Spleen (tissue), 11 donors: Measurements from ENCODE around the gene FDX1. TPM values are rescaled to one million over a fixed set of nuclear protein-coding genes. Genes with fewer than 3 reads are reported as not detected.

Experiments used
- DNase-seq: peaks from one replicate; pipeline ENCODE4 v3.0.0-alpha.2; 2020
- H3K27ac ChIP-seq, 8 donors: fragments of 200-600 bp; sonication (generic) in 7 of 8; 1 replicate in 4 of 8; 2 replicates in 4 of 8; pipeline versions ENCODE4 v1.5.0 to v1.8.0; 2016 to 2021; ENCODE audit warnings: inconsistent platforms in 4 of 8, mild to moderate bottlenecking in 4 of 8, moderate library complexity in 1 of 8
- H3K27me3 ChIP-seq, 7 donors: fragments of 200-600 bp; sonication (generic) in 6 of 7; replicated peaks in 1 of 7; 1 replicate in 4 of 7; 2 replicates in 3 of 7; pipeline versions ENCODE4 v1.5.0 to v1.8.0; 2016 to 2021; ENCODE audit warnings: inconsistent platforms in 3 of 7, mild to moderate bottlenecking in 1 of 7
- H3K36me3 ChIP-seq, 6 donors: fragments of 200-600 bp; sonication (generic) in 5 of 6; 1 replicate in 4 of 6; 2 replicates in 2 of 6; pipeline versions ENCODE4 v1.5.0 to v1.8.0; 2016 to 2021; ENCODE audit warnings: inconsistent platforms in 2 of 6
- H3K4me1 ChIP-seq, 6 donors: fragments of 200-600 bp; sonication (generic) in 5 of 6; 1 replicate in 3 of 6; 2 replicates in 3 of 6; pipeline versions ENCODE4 v1.5.0 to v1.8.0; 2016 to 2021; ENCODE audit warnings: inconsistent platforms in 3 of 6
- H3K4me3 ChIP-seq, 8 donors: fragments of 200-600 bp; sonication (generic) in 7 of 8; 1 replicate in 4 of 8; 2 replicates in 4 of 8; pipeline versions ENCODE4 v1.5.0 to v1.8.0; 2016 to 2021; ENCODE audit warnings: inconsistent platforms in 4 of 8, mild to moderate bottlenecking in 4 of 8, moderate library complexity in 2 of 8
- H3K9me3 ChIP-seq, 8 donors: fragments of 200-600 bp; sonication (generic) in 7 of 8; 1 replicate in 4 of 8; 2 replicates in 4 of 8; pipeline versions ENCODE4 v1.5.0 to v1.8.0; 2016 to 2021; ENCODE audit warnings: inconsistent platforms in 4 of 8
- CTCF ChIP-seq, 11 experiments: fragments of 200-600 bp in 7 of 11; fragments of 450-650 bp in 4 of 11; sonication (generic) in 4 of 11; IDR thresholded peaks in 8 of 11; conservative IDR thresholded peaks in 3 of 11; 1 replicate in 7 of 11; 2 replicates in 4 of 11; pipeline versions ENCODE4 v1.4.0 to v1.8.0; 2016 to 2021; ENCODE audit warnings: antibody characterized with exemption in 11 of 11, inconsistent platforms in 4 of 11, mild to moderate bottlenecking in 1 of 11
- POLR2A ChIP-seq, 3 donors: fragments of 450-650 bp; IDR thresholded peaks; one replicate each; pipeline ENCODE4 v1.5.1; 2017; ENCODE audit warnings: antibody characterized with exemption in 3 of 3, mild to moderate bottlenecking in 1 of 3
- POLR2AphosphoS5 ChIP-seq, 3 donors: sonication (generic); formaldehyde crosslinking; IDR thresholded peaks; one replicate each; pipeline ENCODE4 v1.5.1; 2017; ENCODE audit warnings: antibody characterized with exemption in 3 of 3
- WGBS, 5 donors: extraction: QIAGEN DNeasy Blood & Tissue Kit in 3 of 5; methylation state at CpG; one replicate each; pipeline versions ENCODE4 v1.1.5 to v1.1.7; 2013 to 2018; 5-methylcytosine and 5-hydroxymethylcytosine counted together
- intact Hi-C: fragments of 100-400 bp; cut with DNase I; formaldehyde crosslinking; loops from one replicate; pipeline ENCODE4 v1.15.0; 2023; ENCODE audit warnings: low total_unique reads
- polyA plus RNA-seq, 3 donors: library from polyadenylated mRNA; stranded (reverse); fragments of 200-250 nt; gene quantifications; one replicate each; pipeline ENCODE4 v1.2.1, GENCODE V29; 2013
- total RNA-seq, 7 donors: library from RNA; depleted of rRNA in 3 of 7; stranded (reverse); fragments of >200 nt in 3 of 7; fragmentation: NEBNext Ultra II Directional in 4 of 7; extraction: Animal tissue kit (Norgen Biotek cat#: 25700) in 4 of 7; gene quantifications; one replicate each; pipeline versions ENCODE4 v1.1.0 to v1.2.1, GENCODE V29; 2016 to 2021
- donor health status: healthy with polysubstance abuse.
- donor health status: DM: no; HTN: no; CAD: no; lungs with moderate emphysema.
- donor health status: DM: no; HTN: no; CAD: no.
- donor health status: Bipolar disorder and iron deficiency.
- donor health status: healthy.
- donor health status: DM: no; HTN: no; CAD: no.
- donor health status: DM: yes; HTN: yes; CAD: no.

The FDX1 gene
- total and polyA plus RNA-seq, 10 donors, result 7.9 to 15.7 (median 10.3) TPM

- DNase-seq, result no peak
- no peaks in the 10 kb centered on the region for H3K27me3 ChIP-seq
- no peaks in the 10 kb centered on the region for H3K9me3 ChIP-seq
- 43 to 54% (median 52%) methylated on average over 10 of the region's 10 CpGs for WGBS, 5 donors
- H3K4me1 ChIP-seq, result peaks cover 23 to 50% (median 39%) of the 10 kb centered on the region in 6 donors
- H3K27ac ChIP-seq, result peak overlapping the region; percentile 91 to 96 (median 94)
- peak overlapping the region; percentile 56 to 92 (median 76) for H3K4me3 ChIP-seq
- intact Hi-C loops, result no loop called here
- TF ChIP-seq POLR2A (IDR thresholded peaks at IDR 0.05), result no peak
- TF ChIP-seq POLR2AphosphoS5 (IDR thresholded peaks at IDR 0.05), result no peak
- no peaks in the 10 kb centered on the region for H3K36me3 ChIP-seq
Observed at GRCh38 chr11:110428956-110429730, 605 bp upstream of the FDX1 start.

GRCh38 chr11:110430267-110431050 is 711 bp downstream of the FDX1 start:
- Histone ChIP-seq H3K4me1 (peaks cover 23 to 59% (median 46%) of the 10 kb centered on the region in 6 donors), H3K9me3 (no peaks in the 10 kb centered on the region), H3K36me3 (no peaks in the 10 kb centered on the region), H3K4me3 (peak overlapping the region; percentile 56 to 92 (median 76)), H3K27ac (peak overlapping the region; percentile 91 to 96 (median 94)), H3K27me3 (no peaks in the 10 kb centered on the region)
- 0 to 1% (median 1%) methylated on average over 13 to 51 of the region's 51 CpGs for WGBS, 5 donors
- no peak for TF ChIP-seq POLR2AphosphoS5 (IDR thresholded peaks at IDR 0.05)
- peak in 1 of 11 experiments; percentile 11 for TF ChIP-seq CTCF (IDR thresholded peaks at IDR 0.05 in 8 of 11, conservative IDR thresholded peaks at IDR 0.05 in 3 of 11)
- intact Hi-C loops, result loop anchor here (5.0 kb wide), 1 partner anchor 228 kb away; no protein-coding TSS in a partner anchor
- DNase-seq, result no peak

GRCh38 chr11:110431051-110431672 is 1.4 kb downstream of the FDX1 start:
- 11 to 13% (median 13%) methylated on average over 7 of the region's 7 CpGs for WGBS, 5 donors
- no peak for TF ChIP-seq POLR2AphosphoS5 (IDR thresholded peaks at IDR 0.05)
- no peak for TF ChIP-seq POLR2A (IDR thresholded peaks at IDR 0.05)
- no peak for TF ChIP-seq CTCF (IDR thresholded peaks at IDR 0.05 in 8 of 11, conservative IDR thresholded peaks at IDR 0.05 in 3 of 11)
- Histone ChIP-seq H3K4me1 (peaks cover 23 to 66% (median 46%) of the 10 kb centered on the region in 6 donors), H3K4me3 (peak overlapping the region; percentile 56 to 92 (median 76)), H3K36me3 (no peaks in the 10 kb centered on the region), H3K9me3 (no peaks in the 10 kb centered on the region), H3K27me3 (no peaks in the 10 kb centered on the region), H3K27ac (peak overlapping the region in 6 of 8 donors; percentile 91 to 96 (median 94))
- intact Hi-C loops, result loop anchor here (5.0 kb wide), 1 partner anchor 229 kb away; no protein-coding TSS in a partner anchor
- no peak for DNase-seq

- Histone ChIP-seq H3K9me3 (no peaks in the 10 kb centered on the region), H3K4me1 (peaks cover 23 to 70% (median 46%) of the 10 kb centered on the region in 6 donors), H3K27ac (peak overlapping the region in 3 of 8 donors; percentile 95 to 96 (median 96)), H3K4me3 (peak overlapping the region in 5 of 8 donors; percentile 65 to 92 (median 78)), H3K27me3 (no peaks in the 10 kb centered on the region), H3K36me3 (peaks cover 0 to under 1% (median 0%) of the 10 kb centered on the region in 6 donors)
- intact Hi-C loops, result loop anchor here (5.0 kb wide), 1 partner anchor 229 kb away; no protein-coding TSS in a partner anchor
- no peak for DNase-seq
- whole genome bisulfite sequencing, 5 donors, result 72 to 81% (median 76%) methylated on average over 4 of the region's 4 CpGs
- TF ChIP-seq CTCF (IDR thresholded peaks at IDR 0.05 in 8 of 11, conservative IDR thresholded peaks at IDR 0.05 in 3 of 11) (no peak), POLR2AphosphoS5 (IDR thresholded peaks at IDR 0.05) (no peak), POLR2A (IDR thresholded peaks at IDR 0.05) (no peak)
Observed at GRCh38 chr11:110431674-110432073, 1.9 kb downstream of the FDX1 start.
